ENCODE data around the gene ZNF280C.
"Not testable (repeated sequence)": the region's sequence is repeated elsewhere in the genome, so short reads cannot be mapped to it uniquely, and the experiment has no call there.

The ZNF280C gene

DNA sequence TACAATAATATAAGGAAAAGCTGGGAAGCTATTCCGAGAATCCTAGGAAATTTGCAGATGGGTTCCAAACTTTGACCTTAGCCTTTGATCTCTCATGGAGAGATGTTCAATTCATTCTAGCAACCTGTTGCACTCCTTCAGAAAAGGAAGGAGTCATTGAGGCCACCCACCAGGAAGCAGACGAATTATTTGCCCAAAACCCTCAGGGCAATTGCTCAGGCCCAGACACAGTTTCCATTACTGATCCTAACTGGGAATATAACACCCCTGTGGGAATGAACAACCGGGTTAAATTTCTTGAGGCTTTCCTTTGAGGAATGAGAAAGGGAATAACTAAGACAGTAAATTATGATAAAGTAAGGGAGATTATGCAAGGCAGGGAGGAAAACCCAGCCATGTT lies 13.5 kb upstream of the ZNF280C start:
- DNase-seq (ENCODE audit: low read depth): no peak
- H3K4me3 ChIP-seq (ENCODE audit: low read length): no peak overlapping the region
- TF ChIP-seq, protein P1, sequence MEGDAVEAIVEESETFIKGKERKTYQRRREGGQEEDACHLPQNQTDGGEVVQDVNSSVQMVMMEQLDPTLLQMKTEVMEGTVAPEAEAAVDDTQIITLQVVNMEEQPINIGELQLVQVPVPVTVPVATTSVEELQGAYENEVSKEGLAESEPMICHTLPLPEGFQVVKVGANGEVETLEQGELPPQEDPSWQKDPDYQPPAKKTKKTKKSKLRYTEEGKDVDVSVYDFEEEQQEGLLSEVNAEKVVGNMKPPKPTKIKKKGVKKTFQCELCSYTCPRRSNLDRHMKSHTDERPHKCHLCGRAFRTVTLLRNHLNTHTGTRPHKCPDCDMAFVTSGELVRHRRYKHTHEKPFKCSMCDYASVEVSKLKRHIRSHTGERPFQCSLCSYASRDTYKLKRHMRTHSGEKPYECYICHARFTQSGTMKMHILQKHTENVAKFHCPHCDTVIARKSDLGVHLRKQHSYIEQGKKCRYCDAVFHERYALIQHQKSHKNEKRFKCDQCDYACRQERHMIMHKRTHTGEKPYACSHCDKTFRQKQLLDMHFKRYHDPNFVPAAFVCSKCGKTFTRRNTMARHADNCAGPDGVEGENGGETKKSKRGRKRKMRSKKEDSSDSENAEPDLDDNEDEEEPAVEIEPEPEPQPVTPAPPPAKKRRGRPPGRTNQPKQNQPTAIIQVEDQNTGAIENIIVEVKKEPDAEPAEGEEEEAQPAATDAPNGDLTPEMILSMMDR (conservative IDR thresholded peaks at IDR 0.05; ENCODE audit: low read length): no peak

DNA sequence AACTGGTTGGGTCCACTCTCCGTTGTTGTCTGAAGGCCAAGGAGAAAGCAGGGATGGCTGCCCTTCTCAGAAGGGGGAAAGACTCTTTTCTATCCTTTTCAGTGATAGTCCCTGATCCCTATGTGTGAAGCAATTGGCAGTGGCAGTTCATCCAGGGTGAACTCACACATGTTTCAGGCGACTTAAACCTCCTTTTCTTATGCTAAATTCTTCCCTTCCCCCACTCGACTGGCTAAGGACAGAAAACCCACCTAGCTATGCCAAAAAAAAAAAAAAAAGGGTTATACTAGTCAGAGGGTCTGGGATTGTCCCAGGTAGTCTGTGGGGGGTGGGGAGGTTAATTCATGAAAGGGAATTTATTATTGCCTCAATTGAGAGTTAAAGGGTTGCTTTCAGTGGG lies 12.2 kb upstream of the ZNF280C start:
- TF ChIP-seq, protein P1 (conservative IDR thresholded peaks at IDR 0.05; ENCODE audit: low read length): no peak
- DNase-seq (ENCODE audit: low read depth): no peak
- no peak overlapping the region for H3K4me3 ChIP-seq (ENCODE audit: low read length)

DNA sequence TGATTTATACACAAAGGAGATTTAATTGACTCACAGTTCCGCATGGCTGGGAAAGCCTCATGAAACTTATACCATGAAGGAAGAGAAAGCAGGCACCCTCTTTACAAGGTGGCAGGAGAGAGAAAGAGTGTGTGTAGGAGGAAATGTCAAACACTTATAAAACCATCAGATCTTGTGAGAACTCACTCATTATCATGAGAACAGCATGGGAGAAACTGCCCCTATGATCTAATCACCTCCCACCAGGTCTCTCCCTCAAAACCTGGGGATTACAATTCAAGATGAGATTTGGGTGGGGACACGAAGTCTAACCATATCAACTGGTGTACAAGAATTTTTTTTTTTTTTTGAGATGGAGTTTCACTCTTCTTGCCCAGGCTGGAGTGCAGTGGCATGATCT lies 3.6 kb upstream of the ZNF280C start:
- H3K4me3 ChIP-seq (ENCODE audit: low read length); DNase-seq (ENCODE audit: low read depth): not testable (repeated sequence)

DNA sequence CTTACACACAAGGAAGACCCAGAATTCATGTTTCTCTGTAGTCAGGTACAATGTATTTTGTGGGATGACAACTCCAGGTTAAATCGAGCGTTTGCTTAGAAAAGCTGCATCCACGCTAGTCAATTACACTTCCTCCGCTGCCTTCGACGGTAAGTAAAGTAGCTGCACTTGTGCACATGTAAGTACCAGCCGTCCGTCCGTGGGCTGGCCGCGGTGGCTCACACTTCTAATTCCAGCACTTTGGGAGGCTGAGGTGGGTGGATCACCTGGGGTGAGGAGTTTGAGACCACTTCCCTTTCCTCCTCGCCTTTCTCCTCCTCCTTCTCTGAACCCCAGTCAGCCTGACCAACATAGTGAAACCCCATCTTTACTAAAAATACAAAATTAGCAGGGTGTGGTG lies 692 bp upstream of the ZNF280C start:
- H3K4me3 ChIP-seq (ENCODE audit: low read length); DNase-seq (ENCODE audit: low read depth): not testable (repeated sequence)

DNA sequence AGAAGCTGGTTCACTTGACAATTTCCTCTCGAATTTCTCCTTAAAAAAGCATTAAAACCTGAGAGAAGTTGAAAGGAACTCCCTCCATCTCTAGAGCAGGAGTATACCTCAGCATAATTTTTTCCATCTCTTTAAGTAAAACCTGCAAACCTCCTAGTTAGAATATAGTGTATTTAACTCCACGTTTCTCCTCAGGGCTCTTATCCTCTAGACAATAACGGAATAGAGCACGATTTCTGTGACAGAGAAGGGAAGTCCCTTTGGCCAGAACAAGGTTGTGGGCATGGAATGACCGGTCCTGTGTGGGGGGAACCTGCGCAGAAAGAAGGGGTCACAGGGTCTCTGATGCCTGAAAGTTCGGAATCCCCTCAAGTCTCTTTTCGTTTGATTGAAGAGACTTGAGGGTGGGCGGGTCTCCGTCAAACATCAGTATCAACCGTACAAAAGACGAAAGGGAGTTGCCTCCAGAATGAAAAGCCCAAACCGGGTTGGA lies 697 bp downstream of the ZNF280C start:
- DNase-seq (ENCODE audit: low read depth): no peak
- TF ChIP-seq, protein P1 (conservative IDR thresholded peaks at IDR 0.05; ENCODE audit: low read length): no peak

DNA sequence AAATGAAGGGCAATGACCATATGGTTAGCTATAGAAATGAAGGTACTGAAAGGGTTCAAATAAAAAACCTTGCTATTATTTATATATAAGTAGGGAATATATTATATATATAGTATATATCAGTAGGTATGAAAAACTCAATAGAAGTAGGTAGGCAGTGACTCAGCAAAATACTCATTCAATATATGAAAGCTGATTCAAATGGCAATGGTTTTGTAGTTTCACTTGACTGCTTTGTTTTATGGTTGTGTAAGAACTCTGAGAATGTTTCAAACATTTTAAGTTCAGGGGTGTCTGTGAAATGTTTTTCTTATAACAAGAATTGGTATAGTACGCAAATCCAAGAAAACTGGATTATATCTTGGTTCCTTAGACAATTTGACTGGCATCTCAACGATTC lies 4.1 kb downstream of the ZNF280C start:
- TF ChIP-seq, protein P1 (conservative IDR thresholded peaks at IDR 0.05; ENCODE audit: low read length): no peak
- H3K4me3 ChIP-seq (ENCODE audit: low read length): no peak overlapping the region

More for the DNA sequence above, 697 bp downstream of the ZNF280C start:
- H3K4me3 ChIP-seq (ENCODE audit: low read length): peak overlapping the region; percentile 74

DNA sequence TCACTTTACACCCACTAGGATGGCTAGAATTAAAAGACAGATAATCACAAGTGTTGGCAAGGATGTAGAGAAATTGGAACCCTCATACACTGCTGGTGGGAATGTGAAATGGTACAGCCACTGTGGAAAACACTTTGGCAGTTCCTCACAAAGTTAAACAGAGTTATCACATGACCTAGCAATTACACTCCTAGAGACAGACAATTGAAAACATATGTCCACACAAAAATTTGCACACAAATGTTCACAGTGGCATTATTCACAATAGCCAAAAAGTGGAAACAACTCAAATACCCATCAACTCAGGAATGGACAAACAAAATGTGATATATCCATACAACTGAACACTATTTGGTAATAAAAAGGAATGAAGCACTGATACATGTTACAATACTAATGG lies 5.7 kb downstream of the ZNF280C start:
- TF ChIP-seq, protein P1 (conservative IDR thresholded peaks at IDR 0.05; ENCODE audit: low read length): 0 out of 2 replicates have a peak, but pooled peaks have one; percentile 13
- DNase-seq (ENCODE audit: low read depth): peak; percentile 59
- H3K4me3 ChIP-seq (ENCODE audit: low read length): no peak overlapping the region

More for the DNA sequence above, 4.1 kb downstream of the ZNF280C start:
- no peak for DNase-seq (ENCODE audit: low read depth)

DNA sequence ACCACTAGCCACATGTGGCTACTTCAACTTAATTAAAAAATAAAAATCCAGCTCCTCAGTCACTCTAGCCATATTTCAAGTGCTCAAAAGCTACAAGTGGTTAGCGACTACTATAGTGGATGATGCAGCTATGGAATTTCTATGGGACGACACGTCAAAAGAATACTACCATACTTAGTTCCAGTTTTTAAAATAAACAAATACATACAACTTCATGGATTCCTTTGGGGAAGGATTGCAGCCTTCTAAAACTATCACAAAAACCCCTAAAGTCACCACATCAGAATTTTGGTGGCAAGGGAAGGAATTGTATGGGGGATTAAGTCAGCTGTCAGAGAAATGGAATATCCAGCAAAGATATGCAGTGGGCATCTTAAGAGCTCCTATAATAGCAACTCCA lies 6.5 kb downstream of the ZNF280C start:
- no peak for DNase-seq (ENCODE audit: low read depth)
- no peak overlapping the region for H3K4me3 ChIP-seq (ENCODE audit: low read length)

More for the DNA sequence above, 6.5 kb downstream of the ZNF280C start:
- TF ChIP-seq, protein P1 (conservative IDR thresholded peaks at IDR 0.05; ENCODE audit: low read length): no peak
